ENCODE measurements around the gene OGDHL. TPM values are rescaled to one million over a fixed set of nuclear protein-coding genes. Genes with fewer than 3 reads are reported as not detected.

OGDHL gene
- total RNA-seq, 1 donor, result under 0.01 TPM

GRCh38 chr10:49711481-49711880 lies 50.6 kb downstream of the OGDHL start:
- no peak overlapping the region for H3K4me3 ChIP-seq (ENCODE audit: low read depth, low read length)
- no peak for DNase-seq (ENCODE audit: low read depth)
- no peak for TF ChIP-seq CTCF (IDR thresholded peaks at IDR 0.05; ENCODE audit: insufficient read depth, low read depth, low read length)

GRCh38 chr10:49710966-49711365 lies 51.2 kb downstream of the OGDHL start:
- no peak for DNase-seq (ENCODE audit: low read depth)
- no peak for TF ChIP-seq CTCF (IDR thresholded peaks at IDR 0.05; ENCODE audit: insufficient read depth, low read depth, low read length)
- H3K4me3 ChIP-seq (ENCODE audit: low read depth, low read length), result no peak overlapping the region

GRCh38 chr10:49709934-49710333 lies 52.2 kb downstream of the OGDHL start:
- no peak overlapping the region for H3K4me3 ChIP-seq (ENCODE audit: low read depth, low read length)
- no peak for DNase-seq (ENCODE audit: low read depth)
- no peak for TF ChIP-seq CTCF (IDR thresholded peaks at IDR 0.05; ENCODE audit: insufficient read depth, low read depth, low read length)

- no peak for TF ChIP-seq CTCF (IDR thresholded peaks at IDR 0.05; ENCODE audit: insufficient read depth, low read depth, low read length)
- no peak for DNase-seq (ENCODE audit: low read depth)
- no peak overlapping the region for H3K4me3 ChIP-seq (ENCODE audit: low read depth, low read length)
Observed at GRCh38 chr10:49707585-49707984, 54.5 kb downstream of the OGDHL start.

- no peak overlapping the region for H3K4me3 ChIP-seq (ENCODE audit: low read depth, low read length)
- no peak for DNase-seq (ENCODE audit: low read depth)
- TF ChIP-seq CTCF (IDR thresholded peaks at IDR 0.05; ENCODE audit: insufficient read depth, low read depth, low read length), result no peak
Observed at GRCh38 chr10:49700997-49701396, 61.1 kb downstream of the OGDHL start.

GRCh38 chr10:49700211-49700610 lies 61.9 kb downstream of the OGDHL start:
- no peak for DNase-seq (ENCODE audit: low read depth)
- no peak for TF ChIP-seq CTCF (IDR thresholded peaks at IDR 0.05; ENCODE audit: insufficient read depth, low read depth, low read length)
- no peak overlapping the region for H3K4me3 ChIP-seq (ENCODE audit: low read depth, low read length)

- no peak overlapping the region for H3K4me3 ChIP-seq (ENCODE audit: low read depth, low read length)
- no peak for TF ChIP-seq CTCF (IDR thresholded peaks at IDR 0.05; ENCODE audit: insufficient read depth, low read depth, low read length)
- DNase-seq (ENCODE audit: low read depth), result no peak
Observed at GRCh38 chr10:49698679-49699078, 63.4 kb downstream of the OGDHL start.

All from fibroblast of villous mesenchyme (primary cell).